Measurements from ENCODE around the gene TCTN2.

Gene TCTN2

GRCh38 chr12:123690191-123690840, 19.4 kb downstream of the TCTN2 start:
- DNase-seq, result no peak

GRCh38 chr12:123696207-123696606, 25.3 kb downstream of the TCTN2 start:
- DNase-seq, result no peak

GRCh38 chr12:123696646-123697045, 25.7 kb downstream of the TCTN2 start:
- DNase-seq, result no peak

- peak; percentile 28 for DNase-seq
These were observed 35.0 kb downstream of the TCTN2 start for GRCh38 chr12:123705935-123706334.

GRCh38 chr12:123707466-123707865, 36.6 kb downstream of the TCTN2 start:
- DNase-seq, result no peak

- DNase-seq, result no peak
These were observed 41.9 kb downstream of the TCTN2 start for GRCh38 chr12:123712780-123713319.

GRCh38 chr12:123713398-123713797, 42.5 kb downstream of the TCTN2 start:
- DNase-seq, result no peak

GRCh38 chr12:123713823-123714585, 43.1 kb downstream of the TCTN2 start:
- no peak for DNase-seq

- no peak for DNase-seq
These were observed 44.3 kb downstream of the TCTN2 start for GRCh38 chr12:123715195-123715594.

GRCh38 chr12:123717350-123717749, 46.4 kb downstream of the TCTN2 start:
- DNase-seq, result no peak

GRCh38 chr12:123720141-123720814, 49.4 kb downstream of the TCTN2 start:
- no peak for DNase-seq

GRCh38 chr12:123721245-123721644, 50.3 kb downstream of the TCTN2 start:
- no peak for DNase-seq

GRCh38 chr12:123723011-123723410, 52.1 kb downstream of the TCTN2 start:
- no peak for DNase-seq

GRCh38 chr12:123723765-123724164, 52.9 kb downstream of the TCTN2 start:
- DNase-seq, result no peak

GRCh38 chr12:123726244-123726643, 55.3 kb downstream of the TCTN2 start:
- no peak for DNase-seq

GRCh38 chr12:123726962-123727361, 56.0 kb downstream of the TCTN2 start:
- DNase-seq, result no peak

- no peak for DNase-seq
These were observed 57.0 kb downstream of the TCTN2 start for GRCh38 chr12:123727878-123728277.

GRCh38 chr12:123731596-123731995, 60.7 kb downstream of the TCTN2 start:
- no peak for DNase-seq

GRCh38 chr12:123732251-123732650, 61.3 kb downstream of the TCTN2 start:
- no peak for DNase-seq

GRCh38 chr12:123733229-123733628, 62.3 kb downstream of the TCTN2 start:
- DNase-seq, result no peak

- DNase-seq, result no peak
These were observed 63.4 kb downstream of the TCTN2 start for GRCh38 chr12:123734268-123734667.

GRCh38 chr12:123741937-123742572, 71.1 kb downstream of the TCTN2 start:
- DNase-seq, result no peak

GRCh38 chr12:123743002-123743401, 72.1 kb downstream of the TCTN2 start:
- DNase-seq, result no peak

Measured in fibroblast of skin of right biceps (primary cell).